HG02870 (cell line): ENCODE measurements around the gene CEP41.
"Not testable (repeated sequence)": the region's sequence is repeated elsewhere in the genome, so short reads cannot be mapped to it uniquely, and the experiment has no call there.

Experiments
- ATAC-seq: cut with Tn5 transposase; IDR thresholded peaks from one replicate; pipeline ENCODE4 v1.9.1; 2021; ENCODE audit warnings: mild to moderate bottlenecking, moderate library complexity; ENCODE audit not compliant: unreplicated experiment

CEP41 gene

DNA sequence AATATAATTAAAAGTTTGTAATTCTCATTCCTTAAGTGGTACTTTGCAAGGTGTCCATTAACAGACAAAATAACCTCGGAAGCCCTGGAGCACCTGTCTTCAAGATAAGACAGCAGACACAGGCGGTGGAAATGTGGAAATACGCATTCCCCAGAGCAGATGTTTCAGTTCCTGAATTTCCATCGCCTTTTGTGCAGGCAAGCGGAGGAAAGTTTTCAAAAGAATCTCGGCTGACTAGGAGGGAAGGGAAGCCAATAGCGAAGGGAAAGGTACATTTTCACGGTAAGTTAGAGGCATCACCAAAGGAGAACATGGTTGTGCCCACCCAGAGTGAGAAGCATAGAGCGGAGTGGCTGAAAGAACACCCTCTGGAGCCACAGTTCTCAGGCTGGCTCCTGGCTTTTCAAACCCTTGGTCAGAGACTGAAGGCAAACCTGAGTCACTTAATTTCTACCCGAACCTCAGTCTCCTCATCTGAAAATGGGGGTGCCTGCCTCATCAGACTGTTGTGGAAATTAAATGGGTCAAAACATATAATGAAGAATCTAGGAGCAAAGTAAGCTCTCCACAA is 46.9 kb downstream of the CEP41 start:
- ATAC-seq, result no peak

DNA sequence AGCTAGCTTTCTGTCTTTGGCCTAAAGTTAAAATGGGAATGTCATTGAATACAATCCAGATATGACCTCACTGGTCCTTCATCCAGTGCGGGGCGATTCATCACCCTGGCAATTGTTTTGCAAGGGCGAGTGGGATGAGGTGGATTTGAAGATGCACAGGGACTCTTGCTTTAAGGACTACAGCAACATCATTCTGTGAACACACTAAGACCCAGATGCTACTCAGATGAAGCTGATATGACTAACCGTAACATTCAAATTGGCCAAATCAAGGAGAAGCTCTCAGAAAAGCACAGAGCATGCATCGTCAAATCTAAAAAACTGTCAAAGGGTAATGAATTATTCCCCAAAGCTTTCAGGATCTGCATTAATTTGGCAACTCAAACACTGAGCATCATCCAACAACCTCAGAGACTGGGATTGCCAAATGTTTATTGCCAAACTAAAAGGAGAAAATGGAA is 47.7 kb downstream of the CEP41 start:
- no peak for ATAC-seq

- ATAC-seq, result no peak
These were observed 50.3 kb downstream of the CEP41 start for GRCh38 chr7:130390486-130390885.

GRCh38 chr7:130388671-130389070 is 52.1 kb downstream of the CEP41 start:
- no peak for ATAC-seq

- ATAC-seq, result no peak
These were observed 53.0 kb downstream of the CEP41 start for GRCh38 chr7:130387628-130388403.

- ATAC-seq, result no peak
These were observed 53.5 kb downstream of the CEP41 start for GRCh38 chr7:130387306-130387627.

- no peak for ATAC-seq
These were observed 53.9 kb downstream of the CEP41 start for GRCh38 chr7:130386876-130387275.

GRCh38 chr7:130385600-130386066 is 55.2 kb downstream of the CEP41 start:
- ATAC-seq, result no peak

- ATAC-seq, result no peak
These were observed 55.8 kb downstream of the CEP41 start for GRCh38 chr7:130384841-130385599.

GRCh38 chr7:130384371-130384801 is 56.4 kb downstream of the CEP41 start:
- ATAC-seq, result no peak

- no peak for ATAC-seq
These were observed 57.4 kb downstream of the CEP41 start for GRCh38 chr7:130383187-130383980.

- no peak for ATAC-seq
These were observed 59.1 kb downstream of the CEP41 start for GRCh38 chr7:130381468-130382312.

- no peak for ATAC-seq
These were observed 59.9 kb downstream of the CEP41 start for GRCh38 chr7:130380861-130381455.

GRCh38 chr7:130379921-130380860 is 60.6 kb downstream of the CEP41 start, which contains the start of gene CPA1:
CPA1 (plus strand) TSS chr7:130380494; CDS start chr7:130380521, 27 bp downstream.
- no peak for ATAC-seq

DNA sequence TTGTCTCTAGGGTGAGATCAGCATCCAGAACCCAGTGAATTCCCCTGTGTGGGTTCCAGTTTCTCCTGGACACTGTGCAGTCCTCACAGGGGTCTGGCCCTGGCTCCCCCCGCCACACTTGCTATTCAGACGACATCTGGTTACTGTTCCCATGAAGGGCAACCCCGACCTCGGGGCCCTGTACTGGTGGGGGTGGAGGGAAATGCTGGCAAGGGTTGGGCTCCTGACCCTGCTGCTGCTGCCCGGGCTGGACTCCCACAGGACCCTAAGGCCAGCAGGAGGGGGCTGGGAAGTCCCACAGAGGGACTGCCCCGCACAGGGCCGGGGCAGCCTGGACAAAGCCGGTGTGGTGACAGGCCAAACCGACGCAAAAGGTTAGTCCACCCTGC is 61.3 kb downstream of the CEP41 start:
- ATAC-seq, result no peak

DNA sequence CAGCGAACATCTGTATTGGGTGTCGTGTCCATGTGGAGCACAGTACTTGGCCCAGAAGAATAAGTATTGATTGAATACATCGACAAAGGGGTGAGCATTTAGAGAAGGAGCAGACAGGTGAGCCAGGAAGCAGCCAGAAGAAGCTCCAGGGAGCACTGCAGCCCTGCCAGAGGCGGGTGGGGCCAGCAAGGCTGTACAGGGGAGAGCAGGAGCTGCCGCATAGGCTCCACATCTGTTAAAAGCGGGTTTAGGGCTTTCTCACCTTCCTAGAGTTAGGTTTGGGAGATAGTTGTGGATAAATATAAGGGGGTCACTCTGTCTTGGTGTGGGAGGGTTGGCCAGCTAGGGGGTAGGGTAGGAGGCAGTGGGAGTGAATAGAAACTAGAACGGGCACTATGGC is 61.8 kb downstream of the CEP41 start:
- ATAC-seq, result no peak

DNA sequence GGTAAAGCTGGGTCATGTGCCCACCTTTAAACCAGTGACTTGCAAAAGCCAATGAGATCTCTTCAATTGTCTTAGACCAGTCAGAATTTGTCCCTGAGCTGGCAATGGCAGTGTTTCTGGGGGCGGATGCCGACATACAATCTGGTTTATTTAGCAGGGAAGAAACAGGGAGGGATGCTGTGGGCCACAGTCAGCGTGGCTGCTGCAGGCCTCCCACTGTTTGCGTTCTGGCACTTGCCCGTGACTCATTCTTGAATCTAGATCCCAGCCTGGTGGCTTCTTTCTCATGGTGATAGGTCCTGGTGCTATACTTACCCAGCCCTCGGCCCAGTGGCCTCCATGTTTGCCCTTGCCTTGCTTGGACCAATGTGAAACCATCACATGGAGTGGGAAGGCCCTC is 63.6 kb downstream of the CEP41 start:
- ATAC-seq, result no peak

DNA sequence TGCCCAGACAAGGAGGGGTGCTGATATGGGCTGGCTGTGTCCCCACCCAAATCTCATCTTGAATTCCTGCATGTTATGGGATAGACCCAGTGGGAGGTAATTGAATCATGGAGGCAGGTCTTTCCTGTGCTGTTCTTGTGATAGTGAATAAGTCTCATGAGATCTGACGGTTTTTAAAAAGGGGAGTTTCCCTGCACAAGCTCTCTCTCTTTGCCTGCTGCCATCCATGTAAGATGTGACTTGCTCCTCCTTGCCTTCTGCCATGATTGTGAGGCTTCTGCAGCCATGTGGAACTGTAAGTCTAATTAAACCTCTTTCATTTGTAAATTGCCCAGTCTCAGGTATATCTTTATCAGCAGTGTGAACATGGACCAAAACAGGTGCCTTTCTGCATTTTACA is 64.4 kb downstream of the CEP41 start:
- ATAC-seq, result not testable (repeated sequence)

DNA sequence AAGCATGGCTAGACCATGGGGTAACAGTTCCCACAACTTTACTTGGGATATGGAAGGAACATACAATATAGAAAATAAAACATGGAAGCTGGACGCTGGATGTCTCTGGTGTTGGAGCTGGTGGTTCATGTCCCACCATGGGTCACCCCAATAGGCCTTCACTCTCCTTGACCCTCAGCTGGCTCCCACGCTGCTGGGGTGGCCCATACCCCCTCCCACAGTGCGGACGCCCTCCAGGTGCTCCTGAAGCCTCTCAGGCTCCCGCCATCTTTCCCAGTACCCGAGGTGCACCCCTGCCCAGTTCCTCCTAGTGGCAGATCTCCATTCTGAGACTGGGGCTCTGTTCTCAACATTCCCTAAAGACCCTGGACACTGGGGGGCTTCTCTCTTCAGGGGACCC is 66.3 kb downstream of the CEP41 start:
- no peak for ATAC-seq
